Measurements from ENCODE around the gene RFFL. TPM values are rescaled to one million over a fixed set of nuclear protein-coding genes. Genes with fewer than 3 reads are reported as not detected.

Gene RFFL
- total and polyA plus RNA-seq, 9 of the 15 experiments (the other 6 are each of a cell fraction or from before 2014, with no cell fraction given), result 3.4 to 18.1 (median 12.8) TPM

- TF ChIP-seq, protein P1, sequence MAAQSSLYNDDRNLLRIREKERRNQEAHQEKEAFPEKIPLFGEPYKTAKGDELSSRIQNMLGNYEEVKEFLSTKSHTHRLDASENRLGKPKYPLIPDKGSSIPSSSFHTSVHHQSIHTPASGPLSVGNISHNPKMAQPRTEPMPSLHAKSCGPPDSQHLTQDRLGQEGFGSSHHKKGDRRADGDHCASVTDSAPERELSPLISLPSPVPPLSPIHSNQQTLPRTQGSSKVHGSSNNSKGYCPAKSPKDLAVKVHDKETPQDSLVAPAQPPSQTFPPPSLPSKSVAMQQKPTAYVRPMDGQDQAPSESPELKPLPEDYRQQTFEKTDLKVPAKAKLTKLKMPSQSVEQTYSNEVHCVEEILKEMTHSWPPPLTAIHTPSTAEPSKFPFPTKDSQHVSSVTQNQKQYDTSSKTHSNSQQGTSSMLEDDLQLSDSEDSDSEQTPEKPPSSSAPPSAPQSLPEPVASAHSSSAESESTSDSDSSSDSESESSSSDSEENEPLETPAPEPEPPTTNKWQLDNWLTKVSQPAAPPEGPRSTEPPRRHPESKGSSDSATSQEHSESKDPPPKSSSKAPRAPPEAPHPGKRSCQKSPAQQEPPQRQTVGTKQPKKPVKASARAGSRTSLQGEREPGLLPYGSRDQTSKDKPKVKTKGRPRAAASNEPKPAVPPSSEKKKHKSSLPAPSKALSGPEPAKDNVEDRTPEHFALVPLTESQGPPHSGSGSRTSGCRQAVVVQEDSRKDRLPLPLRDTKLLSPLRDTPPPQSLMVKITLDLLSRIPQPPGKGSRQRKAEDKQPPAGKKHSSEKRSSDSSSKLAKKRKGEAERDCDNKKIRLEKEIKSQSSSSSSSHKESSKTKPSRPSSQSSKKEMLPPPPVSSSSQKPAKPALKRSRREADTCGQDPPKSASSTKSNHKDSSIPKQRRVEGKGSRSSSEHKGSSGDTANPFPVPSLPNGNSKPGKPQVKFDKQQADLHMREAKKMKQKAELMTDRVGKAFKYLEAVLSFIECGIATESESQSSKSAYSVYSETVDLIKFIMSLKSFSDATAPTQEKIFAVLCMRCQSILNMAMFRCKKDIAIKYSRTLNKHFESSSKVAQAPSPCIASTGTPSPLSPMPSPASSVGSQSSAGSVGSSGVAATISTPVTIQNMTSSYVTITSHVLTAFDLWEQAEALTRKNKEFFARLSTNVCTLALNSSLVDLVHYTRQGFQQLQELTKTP (IDR thresholded peaks at IDR 0.05; ENCODE audit: low read depth in 1 of 2, partially characterized antibody in 2 of 2), result peak; percentile 47 to 95
- TF ChIP-seq ZBTB11 (CRISPR knock-in tag; IDR thresholded peaks at IDR 0.05) (peak in 1 of 3 experiments; percentile 77; a peak in 2 of 6 replicates), GATA2 (CRISPR knock-in tag; IDR thresholded peaks at IDR 0.05) (no peak), L3MBTL2 (IDR thresholded peaks at IDR 0.05) (peak; percentile 87), RBM17 (IDR thresholded peaks at IDR 0.05; ENCODE audit: borderline replicate concordance, low read depth, low read length) (no peak), CSDE1 (IDR thresholded peaks at IDR 0.05) (peak in 1 of 2 experiments; percentile 31; a peak in 1 of 4 replicates), PHF8 (IDR thresholded peaks at IDR 0.05; ENCODE audit: borderline replicate concordance, low read length) (peak; percentile 95), ZNF764 (CRISPR knock-in tag; IDR thresholded peaks at IDR 0.05; ENCODE audit: low read depth) (no peak), MBD2 (IDR thresholded peaks at IDR 0.05; ENCODE audit: borderline replicate concordance, low read depth) (peak; percentile 78; the same call in 1 of the 2 replicates), TBP (optimal IDR thresholded peaks at IDR 0.05; ENCODE audit: low read depth, low read length) (peak; percentile 93), KDM5B (IDR thresholded peaks at IDR 0.05; ENCODE audit: insufficient replicate concordance, low read depth, low read length) (peak; percentile 94), CBX1 (IDR thresholded peaks at IDR 0.05; ENCODE audit: low read depth) (peak; percentile 53; the same call in 1 of the 2 replicates), EP400 (IDR thresholded peaks at IDR 0.05) (peak; percentile 93), TAF9B (IDR thresholded peaks at IDR 0.05; ENCODE audit: partially characterized antibody) (peak; percentile 91), BACH1 (tag; IDR thresholded peaks at IDR 0.05) (peak; percentile 60; the same call in 1 of the 2 replicates), KLF16 (IDR thresholded peaks at IDR 0.05) (no peak), KLF1 (tag; IDR thresholded peaks at IDR 0.05) (no peak), MLLT1 (IDR thresholded peaks at IDR 0.05) (peak; percentile 29 to 94; a peak in 2 of 4 replicates)
Measured at GRCh38 chr17:34961093-34961911, 102.2 kb downstream of the RFFL start, which contains the start of the genes CCT6B and ZNF830 (continued).

Measured in K562 (cell line).